GM12878 (cell line): ENCODE results near the gene GUCY2D. TPM values are rescaled to one million over a fixed set of nuclear protein-coding genes. Genes with fewer than 3 reads are reported as not detected.

ENCODE experiments used
- ATAC-seq: fragments of 200-7000 bp; cut with Tn5 transposase; 3 replicates; pipeline ENCODE4 v1.9.1; 2020; ENCODE audit warnings: mild to moderate bottlenecking, moderate library complexity
- BruUV-seq: library from RNA; stranded (reverse); fragments of 400-500 nt; replicated peaks from 2 replicates; lab custom pipeline; 2021; lab: Mats Ljungman, UMichigan
- CTCF ChIA-PET: fragments of 300-600 bp; sonication (Branson Sonifier 250); formaldehyde crosslinking; extraction: SDS; loops from one replicate; lab custom pipeline; 2021; ENCODE audit warnings: inconsistent platforms; lab: Yijun Ruan, JAX
- POLR2A ChIA-PET: fragments of 350-600 bp; formaldehyde crosslinking; extraction: SDS; loops from one replicate; lab custom pipeline; 2021; ENCODE audit warnings: inconsistent platforms; lab: Charles Lee
- RAD21 ChIA-PET: fragments of 300-600 bp; sonication (Branson Sonifier 250); formaldehyde crosslinking; loops from one replicate; lab custom pipeline; 2023; ENCODE audit warnings: antibody characterized with exemption; ENCODE audit not compliant: unreplicated experiment; lab: Charles Lee
- SMC1A ChIA-PET: fragments of 300-600 bp; sonication (Branson Sonifier 250); formaldehyde crosslinking; loops from one replicate; lab custom pipeline; 2023; ENCODE audit not compliant: unreplicated experiment, uncharacterized antibody; lab: Charles Lee
- DNase-seq: peaks from one replicate; pipeline ENCODE4 v3.0.0-alpha.2; 2011; ENCODE audit warnings: low read depth, low spot score
- FAIRE-seq: peaks from 3 replicates; lab custom pipeline; 2011; peaks lifted over from hg19 to GRCh38; lab: Jason Lieb, UNC
- H2AFZ ChIP-seq: 2 replicates; pipeline ENCODE4 v1.6.0; 2011; ENCODE audit warnings: low read depth, low read length, control low read depth; ENCODE audit not compliant: control insufficient read depth
- H3K27ac ChIP-seq: 2 replicates; pipeline ENCODE4 v1.5.1; 2011; ENCODE audit warnings: control low read depth; ENCODE audit not compliant: control insufficient read depth, insufficient read depth
- H3K27me3 ChIP-seq, 2 experiments: replicated peaks in 1 of 2; 2 replicates each; pipeline versions ENCODE4 v1.6.0 to v1.6.1; 2011; ENCODE audit warnings: low read length in 1 of 2; ENCODE audit not compliant: control insufficient read depth in 2 of 2, insufficient read depth in 2 of 2
- H3K36me3 ChIP-seq, 2 experiments: 2 replicates each; pipeline ENCODE4 v1.5.1; 2011; ENCODE audit warnings: low read length in 1 of 2; ENCODE audit not compliant: control insufficient read depth in 2 of 2, insufficient read depth in 2 of 2
- H3K4me1 ChIP-seq: 2 replicates; pipeline ENCODE4 v1.6.1; 2011; ENCODE audit warnings: mild to moderate bottlenecking, low read length, moderate library complexity, mixed read lengths; ENCODE audit not compliant: control insufficient read depth, insufficient read depth
- H3K4me2 ChIP-seq: 2 replicates; pipeline ENCODE4 v1.6.0; 2011; ENCODE audit warnings: control low read depth; ENCODE audit not compliant: control insufficient read depth, insufficient read depth
- H3K4me3 ChIP-seq: fragments of 200-600 bp; sonication (generic); 2 replicates; pipeline ENCODE4 v1.5.1; 2016
- H3K79me2 ChIP-seq: 2 replicates; pipeline ENCODE4 v1.6.0; 2011; ENCODE audit warnings: low read length; ENCODE audit not compliant: control insufficient read depth, insufficient read depth
- H3K9ac ChIP-seq: 2 replicates; pipeline ENCODE4 v1.8.0; 2011; ENCODE audit warnings: low read length, control low read depth, mixed read lengths; ENCODE audit not compliant: control insufficient read depth, insufficient read depth
- H3K9me3 ChIP-seq: replicated peaks from 3 replicates; pipeline ENCODE4 v1.5.1; 2011; ENCODE audit warnings: mild to moderate bottlenecking, low read length; ENCODE audit not compliant: control insufficient read depth, insufficient read depth
- H4K20me1 ChIP-seq: 2 replicates; pipeline ENCODE4 v1.6.0; 2011; ENCODE audit not compliant: control insufficient read depth, insufficient read depth
- CHD4 ChIP-seq: fragments of 200-600 bp; sonication (generic); IDR thresholded peaks from 2 replicates; pipeline ENCODE4 v1.6.1; 2016; ENCODE audit warnings: mild to moderate bottlenecking
- MEF2A ChIP-seq: IDR thresholded peaks from 2 replicates; pipeline ENCODE4 v1.6.1; 2011; ENCODE audit warnings: low read depth, mild to moderate bottlenecking, low read length, moderate library complexity; ENCODE audit not compliant: insufficient read depth
- MLLT1 ChIP-seq: fragments of 450-650 bp; IDR thresholded peaks from 2 replicates; pipeline ENCODE4 v1.6.1; 2016; ENCODE audit warnings: mild to moderate bottlenecking
- MXI1 ChIP-seq: fragments of 150-350 bp; IDR thresholded peaks from 2 replicates; pipeline ENCODE4 v1.6.1; 2011; ENCODE audit warnings: low read depth, mild to moderate bottlenecking, inconsistent platforms, low read length, improper control_type of control experiment
- NFIC ChIP-seq: IDR thresholded peaks from 2 replicates; pipeline ENCODE4 v1.6.1; 2012; ENCODE audit warnings: low read depth, mild to moderate bottlenecking, inconsistent platforms, low read length, moderate library complexity
- NR2F1 ChIP-seq: fragments of 450-650 bp; conservative IDR thresholded peaks from 2 replicates; pipeline ENCODE4 v1.6.1; 2017; ENCODE audit warnings: mild to moderate bottlenecking
- SIX5 ChIP-seq: IDR thresholded peaks from 2 replicates; pipeline ENCODE4 v1.6.1; 2011; ENCODE audit warnings: mild to moderate bottlenecking, low read depth, low read length, moderate library complexity; ENCODE audit not compliant: severe bottlenecking
- SMARCA5 ChIP-seq: fragments of 450-650 bp; IDR thresholded peaks from 2 replicates; pipeline ENCODE4 v1.6.1; 2017; ENCODE audit warnings: mild to moderate bottlenecking
- STAT3 ChIP-seq: IDR thresholded peaks from 2 replicates; pipeline ENCODE4 v1.6.1; 2011; ENCODE audit warnings: low read depth, low read length, improper control_type of control experiment
- TARDBP ChIP-seq: IDR thresholded peaks from 2 replicates; pipeline ENCODE4 v1.6.1; 2016; ENCODE audit warnings: borderline replicate concordance
- TCF7 ChIP-seq: IDR thresholded peaks from 2 replicates; pipeline ENCODE4 v1.6.1; 2014; ENCODE audit warnings: antibody characterized with exemption, borderline replicate concordance
- YBX1 ChIP-seq: fragments of 450-650 bp; IDR thresholded peaks from 2 replicates; pipeline ENCODE4 v1.6.1; 2016; ENCODE audit warnings: antibody characterized with exemption
- ZNF622 ChIP-seq: fragments of 450-650 bp; IDR thresholded peaks from 2 replicates; pipeline ENCODE4 v1.6.1; 2017; ENCODE audit warnings: mild to moderate bottlenecking, inconsistent platforms
- WGBS: methylation state at CpG from one replicate; pipeline ENCODE4 v1.1.6; 2016; ENCODE audit warnings: low lambda C conversion rate; ENCODE audit not compliant: insufficient replicate concordance, insufficient coverage; ENCODE audit errors: missing lambda C conversion rate; 5-methylcytosine and 5-hydroxymethylcytosine counted together
- in situ Hi-C: fragments of 300-500 bp; cut with MboI; formaldehyde crosslinking; loops from 9 replicates; pipeline ENCODE4 v1.14.3; 2018; ENCODE audit warnings: mixed read lengths
- intact Hi-C: fragments of 100-400 bp; cut with micrococcal nuclease; formaldehyde crosslinking; loops from one replicate; pipeline ENCODE4 v1.14.2; 2022; ENCODE audit not compliant: unreplicated experiment
- polyA plus RNA-seq, 11 experiments: library from polyadenylated mRNA; depleted of rRNA in 4 of 11; unstranded in 6 of 11; stranded (reverse) in 5 of 11; fragments of >200 nt; fragmentation: Nextera tagmentation in 4 of 11; fragmentation: Illumina TruSeq in 1 of 11; extraction: Ambion mirVana in 4 of 11; extraction: Trizol in 1 of 11; gene quantifications; 1 replicate in 1 of 11; 2 replicates in 10 of 11; pipeline versions ENCODE4 v1.2.1 to v1.2.3, GENCODE V29; 2011 to 2016; ENCODE audit warnings: inconsistent platforms in 2 of 11, missing spikeins in 2 of 11, low read depth in 1 of 11
- total RNA-seq, 4 experiments: library from RNA; depleted of rRNA in 3 of 4; stranded (reverse); fragments of >200 nt in 3 of 4; fragmentation: Illumina TruSeq in 1 of 4; extraction: Trizol in 1 of 4; gene quantifications; 2 replicates each; pipeline versions ENCODE4 v1.2.1 to v1.2.3, GENCODE V29; 2013 to 2021

GUCY2D gene
- total and polyA plus RNA-seq, 10 of the 15 experiments (the other 5 are each of a cell fraction or from before 2014, with no cell fraction given), result not detected

- no peaks in the 10 kb centered on the region for H3K79me2 ChIP-seq
- no peak overlapping the region for H3K4me2 ChIP-seq
- no peaks in the 10 kb centered on the region for H3K4me1 ChIP-seq
- SMC1A ChIA-PET, result no interaction called here
- TF ChIP-seq SMARCA5 (no peak), ZNF622 (no peak), TARDBP (no peak), TCF7 (no peak), MLLT1 (no peak), MXI1 (no peak), YBX1 (no peak), NR2F1 (no peak), CHD4 (no peak), MEF2A (no peak), NFIC (no peak), STAT3 (no peak), SIX5 (no peak)
- no peak overlapping the region for H3K4me3 ChIP-seq
- H3K27ac ChIP-seq, result no peak overlapping the region
- H4K20me1 ChIP-seq, result no peaks in the 10 kb centered on the region
- peaks cover 7% of the 10 kb centered on the region for H3K9me3 ChIP-seq
- no peaks in the 10 kb centered on the region for H3K27me3 ChIP-seq
- DNase-seq, result no peak
- POLR2A ChIA-PET, result no interaction called here
- intact Hi-C loops (no loop called here), in situ Hi-C loops (no loop called here)
- no peak overlapping the region for H3K9ac ChIP-seq
- no peaks in the 10 kb centered on the region for H3K36me3 ChIP-seq
- CTCF ChIA-PET, result interaction anchor here (1.6 kb wide), 1 partner anchor 85 kb away, joined by 4 read pairs; no protein-coding TSS in a partner anchor
- no peak overlapping the region for H2AFZ ChIP-seq
- 39% methylated on average over 4 of the region's 4 CpGs for WGBS
- RAD21 ChIA-PET, result no interaction called here
- no peak for FAIRE-seq
- no peak for ATAC-seq
- no TSS peak for BruUV-seq
Measured at GRCh38 chr17:7971651-7972050, 30.8 kb upstream of the GUCY2D start.
